GM13976 (cell line): Measurements from ENCODE around the gene GHR.

Experiments
- DNase-seq: peaks from one replicate; pipeline ENCODE4 v3.0.0; 2012; ENCODE audit warnings: low spot score
- CTCF ChIP-seq: IDR thresholded peaks from 2 replicates; pipeline ENCODE4 v1.5.1; 2012; ENCODE audit warnings: borderline replicate concordance, mild to moderate bottlenecking; ENCODE audit not compliant: insufficient read depth; ENCODE audit errors: extremely low read depth, missing control alignments, control extremely low read depth
- in situ Hi-C: fragments of 300-500 bp; cut with MboI; formaldehyde crosslinking; loops from one replicate; pipeline ENCODE4 v1.12.0; 2022; ENCODE audit warnings: low sequenced_read_pairs, mixed read lengths, inconsistent platforms; ENCODE audit not compliant: unreplicated experiment

Gene GHR

GRCh38 chr5:42553461-42553860 is 130.2 kb downstream of the GHR start:
- in situ Hi-C loops: no loop called here
- no peak for TF ChIP-seq CTCF
- no peak for DNase-seq

- TF ChIP-seq CTCF: no peak
- in situ Hi-C loops: no loop called here
- no peak for DNase-seq
Observed at GRCh38 chr5:42555010-42555409, 131.8 kb downstream of the GHR start.

- TF ChIP-seq CTCF: no peak
- in situ Hi-C loops: no loop called here
- DNase-seq: no peak
Observed at GRCh38 chr5:42555797-42556196, 132.6 kb downstream of the GHR start.

GRCh38 chr5:42557689-42558088 is 134.4 kb downstream of the GHR start:
- no peak for TF ChIP-seq CTCF
- in situ Hi-C loops: no loop called here
- DNase-seq: no peak

- no peak for DNase-seq
- no peak for TF ChIP-seq CTCF
- in situ Hi-C loops: no loop called here
Observed at GRCh38 chr5:42561656-42562055, 138.4 kb downstream of the GHR start.

GRCh38 chr5:42564689-42565356 is 141.6 kb downstream of the GHR start:
- DNase-seq: no peak
- in situ Hi-C loops: no loop called here
- TF ChIP-seq CTCF: no peak
